HG03175 (cell line): ENCODE measurements around the gene NCAN.
"Not testable (repeated sequence)": the region's sequence is repeated elsewhere in the genome, so short reads cannot be mapped to it uniquely, and the experiment has no call there.

Experiments
- ATAC-seq: cut with Tn5 transposase; IDR thresholded peaks from one replicate; pipeline ENCODE4 v1.9.1; 2021; ENCODE audit warnings: mild to moderate bottlenecking, moderate library complexity; ENCODE audit not compliant: unreplicated experiment

NCAN gene

DNA sequence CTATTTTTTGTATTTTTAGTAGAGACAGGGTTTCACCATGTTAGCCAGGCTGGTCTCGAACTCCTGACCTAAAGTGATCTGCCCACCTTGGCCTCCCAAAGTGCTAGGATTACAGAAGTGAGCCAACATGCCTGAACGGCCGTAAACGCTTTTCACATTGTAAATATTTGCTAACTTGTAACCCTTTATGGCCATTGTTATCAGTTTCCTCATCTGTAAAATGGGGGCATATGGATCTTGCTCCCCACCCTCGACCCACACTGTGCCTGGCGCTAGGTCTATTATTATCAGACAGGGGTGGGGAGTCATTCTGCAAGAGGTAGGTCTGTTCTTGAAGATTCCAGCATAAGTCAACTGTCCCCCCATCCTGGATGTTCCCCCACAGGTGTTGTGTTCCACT lies 11.9 kb downstream of the NCAN start:
- ATAC-seq, result no peak

DNA sequence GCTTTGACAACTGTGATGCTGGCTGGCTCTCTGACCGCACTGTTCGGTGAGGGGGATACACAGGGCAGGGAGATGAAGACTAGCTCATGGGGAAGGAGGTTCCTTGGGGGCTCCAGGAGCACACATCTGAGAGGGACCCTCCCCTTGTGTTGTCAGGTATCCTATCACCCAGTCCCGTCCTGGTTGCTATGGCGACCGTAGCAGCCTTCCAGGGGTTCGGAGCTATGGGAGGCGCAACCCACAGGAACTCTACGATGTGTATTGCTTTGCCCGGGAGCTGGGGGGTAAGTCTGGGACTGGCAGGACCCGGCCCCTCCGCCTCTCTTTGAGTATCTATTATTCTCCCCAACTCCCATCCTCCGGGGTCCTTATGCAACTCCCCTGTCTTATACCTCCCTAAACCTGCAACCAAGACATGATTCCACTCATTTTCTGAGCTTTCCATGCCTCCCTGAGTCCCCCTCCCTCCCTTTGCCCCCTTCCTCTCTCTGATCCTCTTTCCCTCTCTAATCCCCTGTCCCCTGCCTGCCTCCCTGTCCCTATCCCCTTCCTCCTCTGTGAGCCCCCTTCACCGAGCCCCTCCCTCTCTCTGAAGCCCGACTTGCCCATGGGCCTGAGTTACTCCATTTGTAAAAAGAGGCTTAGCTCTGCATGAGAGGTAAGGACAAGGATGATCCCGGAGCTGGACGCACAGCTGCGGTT lies 12.5 kb downstream of the NCAN start:
- ATAC-seq, result no peak

DNA sequence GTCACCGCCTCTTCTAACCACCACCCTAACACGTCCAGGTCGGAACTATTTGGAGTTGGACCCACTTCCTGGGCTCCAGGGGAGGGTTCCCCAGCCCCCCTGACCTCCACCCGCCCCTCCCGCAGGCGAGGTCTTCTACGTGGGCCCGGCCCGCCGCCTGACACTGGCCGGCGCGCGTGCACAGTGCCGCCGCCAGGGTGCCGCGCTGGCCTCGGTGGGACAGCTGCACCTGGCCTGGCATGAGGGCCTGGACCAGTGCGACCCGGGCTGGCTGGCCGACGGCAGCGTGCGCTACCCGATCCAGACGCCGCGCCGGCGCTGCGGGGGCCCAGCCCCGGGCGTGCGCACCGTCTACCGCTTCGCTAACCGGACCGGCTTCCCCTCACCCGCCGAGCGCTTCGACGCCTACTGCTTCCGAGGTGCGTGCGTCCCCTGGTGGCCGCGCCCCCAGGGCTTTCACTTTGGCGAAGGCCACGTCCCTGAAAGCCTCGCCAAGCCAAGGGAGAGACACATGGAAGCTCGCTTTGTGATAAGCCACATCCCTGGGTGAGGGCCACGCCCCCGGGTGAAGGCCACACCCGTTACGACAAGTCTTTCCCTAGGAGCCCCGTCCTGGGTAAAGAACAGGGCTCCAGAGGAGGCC lies 13.2 kb downstream of the NCAN start:
- ATAC-seq, result no peak

DNA sequence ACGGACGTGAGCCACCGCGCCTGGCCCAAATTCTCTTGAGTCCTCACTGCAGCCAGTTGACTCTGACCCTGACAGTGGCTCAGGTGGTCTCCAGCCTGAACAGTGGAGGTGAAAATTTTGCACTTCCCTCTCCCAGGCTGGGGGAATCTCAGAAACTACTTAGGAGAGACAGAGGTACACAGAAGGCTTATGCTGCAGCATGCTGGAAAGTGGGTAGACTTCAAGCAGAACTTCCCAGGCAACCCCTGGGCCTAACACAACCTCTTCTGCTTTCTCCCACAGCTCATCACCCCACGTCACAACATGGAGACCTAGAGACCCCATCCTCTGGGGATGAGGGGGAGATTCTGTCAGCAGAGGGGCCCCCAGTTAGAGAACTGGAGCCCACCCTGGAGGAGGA lies 14.4 kb downstream of the NCAN start:
- ATAC-seq, result no peak

DNA sequence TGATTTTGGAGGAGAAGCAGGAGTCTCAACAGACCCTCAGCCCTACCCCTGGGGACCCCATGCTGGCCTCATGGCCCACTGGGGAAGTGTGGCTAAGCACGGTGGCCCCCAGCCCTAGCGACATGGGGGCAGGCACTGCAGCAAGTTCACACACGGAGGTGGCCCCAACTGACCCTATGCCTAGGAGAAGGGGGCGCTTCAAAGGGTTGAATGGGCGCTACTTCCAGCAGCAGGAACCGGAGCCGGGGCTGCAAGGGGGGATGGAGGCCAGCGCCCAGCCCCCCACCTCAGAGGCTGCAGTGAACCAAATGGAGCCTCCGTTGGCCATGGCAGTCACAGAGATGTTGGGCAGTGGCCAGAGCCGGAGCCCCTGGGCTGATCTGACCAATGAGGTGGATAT lies 14.9 kb downstream of the NCAN start:
- ATAC-seq, result no peak

DNA sequence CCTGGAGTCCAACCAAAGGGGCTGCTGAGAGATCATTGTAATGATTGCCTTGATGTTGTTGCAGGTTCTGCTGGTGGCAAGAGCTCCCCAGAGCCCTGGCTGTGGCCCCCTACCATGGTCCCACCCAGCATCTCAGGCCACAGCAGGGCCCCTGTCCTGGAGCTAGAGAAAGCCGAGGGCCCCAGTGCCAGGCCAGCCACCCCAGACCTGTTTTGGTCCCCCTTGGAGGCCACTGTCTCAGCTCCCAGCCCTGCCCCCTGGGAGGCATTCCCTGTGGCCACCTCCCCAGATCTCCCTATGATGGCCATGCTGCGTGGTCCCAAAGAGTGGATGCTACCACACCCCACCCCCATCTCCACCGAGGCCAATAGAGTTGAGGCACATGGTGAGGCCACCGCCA lies 15.5 kb downstream of the NCAN start:
- no peak for ATAC-seq

DNA sequence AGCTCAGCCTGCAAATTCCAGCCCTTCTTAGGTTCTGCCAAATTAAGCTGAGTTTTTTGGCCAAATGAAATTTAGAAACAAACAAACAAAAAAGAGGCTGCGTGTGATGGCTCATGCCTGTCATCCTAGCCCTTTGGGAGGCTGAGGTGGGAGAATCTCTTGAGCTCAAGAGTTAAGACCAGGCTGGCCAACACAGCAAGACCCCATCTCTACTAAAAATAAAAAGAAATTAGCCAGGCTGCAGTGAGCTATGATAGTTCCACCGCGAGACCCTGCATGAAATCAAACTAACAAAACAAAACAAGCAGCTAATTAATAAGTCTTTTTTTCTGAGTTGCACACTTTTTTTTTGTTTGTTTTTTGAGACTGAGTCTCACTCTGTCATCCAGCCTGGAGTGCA lies 17.9 kb downstream of the NCAN start:
- no peak for ATAC-seq

DNA sequence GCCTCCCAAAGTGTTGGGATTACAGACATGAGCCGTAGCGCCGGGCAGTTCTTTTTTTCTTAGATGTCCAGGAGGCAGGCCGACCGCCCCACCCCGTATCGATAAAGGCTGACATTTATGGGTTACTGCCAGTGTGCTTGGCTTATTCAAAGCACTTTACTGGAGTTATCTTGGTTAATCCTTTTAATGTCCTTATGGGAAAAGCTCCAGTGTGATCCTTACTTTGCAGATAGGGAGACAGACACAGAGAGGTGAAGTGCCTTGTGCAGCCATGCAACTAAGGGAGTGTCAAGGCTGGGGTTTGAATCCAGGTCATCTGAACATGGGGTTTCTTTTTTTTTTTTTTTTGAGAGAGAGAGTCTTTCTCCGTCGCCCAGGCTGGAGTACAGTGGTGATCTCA lies 19.2 kb downstream of the NCAN start:
- no peak for ATAC-seq

DNA sequence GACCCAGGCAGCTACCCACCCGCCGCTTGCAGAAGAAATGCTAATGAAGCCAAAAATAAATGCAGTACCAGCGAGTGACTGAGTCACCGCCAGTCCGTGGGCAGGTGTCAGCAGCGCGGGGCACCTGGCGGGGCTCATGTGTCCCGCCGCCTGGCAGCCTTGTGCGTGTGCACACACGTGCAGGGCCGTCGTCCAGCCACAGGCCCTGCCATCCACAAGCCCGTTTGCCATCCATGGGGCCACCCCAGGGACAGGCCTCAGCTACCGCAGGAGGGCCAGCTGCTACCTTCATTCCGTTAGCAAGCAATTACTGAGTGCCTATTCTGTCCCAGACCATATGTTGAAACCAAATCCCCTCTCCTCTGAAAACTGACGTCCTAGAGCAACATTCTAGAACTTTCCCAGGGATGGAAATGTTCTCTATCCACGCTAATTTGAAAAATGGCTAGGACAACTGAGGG lies 20.5 kb downstream of the NCAN start:
- ATAC-seq, result no peak

DNA sequence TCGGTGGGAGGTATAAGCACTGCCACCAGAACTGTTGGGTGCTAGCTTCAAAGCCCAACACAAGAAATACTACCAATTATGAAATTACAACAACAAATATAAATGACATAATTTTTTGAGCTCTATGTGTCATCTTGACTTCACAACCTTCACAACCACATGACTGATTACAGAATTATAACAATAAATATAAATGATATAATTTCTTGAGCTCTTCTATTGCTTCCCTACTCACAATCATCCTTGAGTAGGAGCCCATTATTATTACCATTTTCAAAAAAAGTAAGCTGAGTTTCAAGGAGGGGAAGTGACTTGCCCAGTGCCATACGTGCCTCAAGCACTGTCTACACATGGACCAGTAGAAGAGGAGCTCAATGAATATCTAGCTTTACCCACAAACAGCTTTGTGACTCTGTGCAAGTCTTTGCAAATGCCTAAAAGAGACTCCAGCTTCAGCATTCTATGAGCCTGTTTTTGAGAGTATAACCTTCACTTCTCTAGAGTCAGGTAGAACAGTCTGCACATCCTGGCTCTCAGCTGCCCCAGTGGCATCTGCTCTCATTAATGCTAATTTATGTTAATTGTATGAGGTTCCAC lies 22.6 kb downstream of the NCAN start:
- ATAC-seq, result no peak

DNA sequence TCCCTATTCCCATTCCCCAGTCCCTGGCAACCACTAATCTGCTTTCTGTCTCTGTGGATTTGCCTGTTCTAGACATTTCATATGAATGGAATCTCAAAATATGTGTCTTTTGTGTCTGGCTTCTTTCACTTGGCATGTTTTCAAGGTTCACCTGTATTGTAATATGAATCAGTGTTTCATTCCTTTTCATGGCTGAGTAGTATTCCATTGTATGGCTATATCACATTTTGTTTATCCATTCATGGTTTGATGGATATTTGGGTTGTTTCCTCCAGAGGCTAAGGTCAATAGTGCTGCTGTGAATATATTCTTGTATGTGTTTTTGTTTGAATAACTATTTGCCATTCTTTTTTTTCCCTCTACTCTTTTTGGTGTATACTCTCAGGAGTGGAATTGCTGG lies 24.4 kb downstream of the NCAN start:
- no peak for ATAC-seq

DNA sequence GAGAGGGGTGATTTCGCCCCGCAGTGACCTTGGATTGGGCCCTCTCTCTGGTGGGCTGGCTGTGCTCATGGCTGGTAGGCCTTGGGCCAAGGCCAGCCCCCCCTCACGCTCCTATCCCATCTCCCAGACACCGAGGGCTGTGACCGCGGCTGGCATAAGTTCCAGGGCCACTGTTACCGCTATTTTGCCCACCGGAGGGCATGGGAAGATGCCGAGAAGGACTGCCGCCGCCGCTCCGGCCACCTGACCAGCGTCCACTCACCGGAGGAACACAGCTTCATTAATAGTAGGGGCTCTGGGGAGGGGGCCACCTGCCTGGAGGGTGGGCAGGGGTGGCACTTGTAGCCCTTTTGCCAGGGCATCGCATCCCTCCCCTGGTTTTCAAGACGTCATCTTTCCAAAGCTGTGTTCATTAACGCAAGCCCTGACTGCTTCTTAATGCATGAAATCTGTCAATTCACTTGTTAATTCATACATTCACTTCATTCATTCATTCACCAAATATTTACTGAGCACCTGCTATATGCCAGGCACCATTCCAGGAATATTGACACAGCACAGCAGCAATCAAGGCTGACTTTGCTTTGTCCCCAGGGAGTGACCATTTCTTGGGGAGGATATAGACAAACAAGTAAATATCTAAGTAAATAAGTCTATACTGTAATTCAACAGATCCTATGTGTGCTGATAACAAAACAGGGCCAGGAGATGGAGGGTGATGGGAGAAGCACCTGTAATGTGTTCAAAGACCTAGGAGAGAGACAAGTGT lies 26.6 kb downstream of the NCAN start:
- no peak for ATAC-seq

DNA sequence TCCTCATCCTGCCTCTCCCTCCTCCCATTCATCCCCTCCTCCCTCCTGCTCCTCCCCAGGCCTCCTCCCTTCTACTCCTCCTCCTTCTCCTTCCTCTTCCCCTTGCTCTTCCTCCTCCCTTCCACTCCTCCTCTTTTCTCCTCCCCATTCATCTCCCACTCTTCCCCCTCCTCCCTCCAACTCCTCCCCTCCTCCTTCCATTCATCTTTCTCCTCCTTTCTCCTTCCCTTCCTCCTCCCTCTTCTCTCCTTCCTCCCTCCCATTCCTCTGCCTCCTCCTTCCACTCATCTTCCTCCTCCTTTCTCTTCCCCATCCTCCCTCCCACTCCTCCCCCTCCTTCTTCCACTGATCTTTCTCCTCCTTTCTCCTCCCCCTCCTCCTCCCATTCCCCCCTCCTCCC lies 27.9 kb downstream of the NCAN start:
- no peak for ATAC-seq

DNA sequence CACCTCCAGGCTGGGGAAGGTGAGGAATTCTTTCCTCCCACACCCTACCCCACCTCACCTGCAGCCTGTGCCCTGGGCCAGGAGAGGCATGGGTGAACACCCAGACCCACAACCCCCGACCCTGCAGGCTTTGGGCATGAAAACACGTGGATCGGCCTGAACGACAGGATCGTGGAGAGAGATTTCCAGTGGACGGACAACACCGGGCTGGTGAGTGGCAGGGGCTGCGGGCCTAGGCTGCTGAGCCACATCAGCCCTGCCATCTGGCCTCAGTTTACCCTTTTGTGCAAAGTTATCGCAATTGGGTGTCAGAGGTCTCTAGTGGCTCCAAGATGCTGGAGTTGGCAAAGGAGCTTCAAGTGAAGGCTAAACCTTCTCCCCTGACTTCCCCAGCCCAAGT lies 28.7 kb downstream of the NCAN start:
- no peak for ATAC-seq

DNA sequence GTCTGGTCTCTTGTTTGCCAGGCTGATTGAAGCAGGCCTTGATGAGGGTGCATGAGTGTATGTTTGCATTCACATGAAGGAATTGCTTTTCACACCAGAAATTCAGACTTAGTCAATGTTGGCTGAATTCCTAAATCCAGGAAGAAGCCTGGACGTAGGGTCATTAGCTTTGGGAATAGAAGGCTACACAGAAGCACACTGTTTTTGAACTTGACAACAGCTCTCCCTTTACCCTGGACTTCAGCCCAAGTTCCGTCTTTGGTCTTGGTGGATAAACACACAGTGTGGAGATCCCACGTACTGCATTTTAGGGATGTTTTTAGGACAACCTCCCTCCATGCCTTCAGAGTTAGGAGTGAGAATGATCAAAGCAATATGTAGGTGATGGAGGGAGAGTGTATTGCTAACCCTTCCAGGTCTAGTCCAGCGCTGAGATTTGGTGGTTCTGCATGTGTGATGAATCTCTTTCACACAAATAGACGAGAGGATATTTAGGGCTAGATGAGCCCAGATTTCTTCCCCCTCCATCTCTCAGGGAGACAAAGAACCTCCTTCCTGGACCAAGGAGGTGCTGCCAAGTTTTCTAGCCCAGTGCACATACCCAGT lies 38.5 kb downstream of the NCAN start:
- no peak for ATAC-seq

DNA sequence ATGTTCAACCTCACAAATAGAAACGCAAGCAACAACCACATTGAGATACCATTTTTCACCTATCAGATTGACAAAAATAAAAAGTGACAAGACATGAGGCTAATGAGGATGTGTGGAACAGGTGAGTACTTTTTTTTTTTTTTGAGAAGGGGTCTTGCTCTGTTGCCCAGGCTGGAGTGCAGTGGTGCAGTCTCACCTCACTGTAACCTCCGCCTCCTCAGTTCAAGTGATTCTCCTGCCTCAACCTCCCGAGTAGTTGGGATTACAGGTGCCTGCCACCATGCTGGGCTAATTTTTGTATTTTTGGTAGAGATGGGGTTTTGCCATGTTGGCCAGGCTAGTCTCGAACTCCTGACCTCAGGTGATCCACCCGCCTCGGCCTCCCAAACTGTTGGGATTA lies 41.7 kb downstream of the NCAN start:
- ATAC-seq, result not testable (repeated sequence)

DNA sequence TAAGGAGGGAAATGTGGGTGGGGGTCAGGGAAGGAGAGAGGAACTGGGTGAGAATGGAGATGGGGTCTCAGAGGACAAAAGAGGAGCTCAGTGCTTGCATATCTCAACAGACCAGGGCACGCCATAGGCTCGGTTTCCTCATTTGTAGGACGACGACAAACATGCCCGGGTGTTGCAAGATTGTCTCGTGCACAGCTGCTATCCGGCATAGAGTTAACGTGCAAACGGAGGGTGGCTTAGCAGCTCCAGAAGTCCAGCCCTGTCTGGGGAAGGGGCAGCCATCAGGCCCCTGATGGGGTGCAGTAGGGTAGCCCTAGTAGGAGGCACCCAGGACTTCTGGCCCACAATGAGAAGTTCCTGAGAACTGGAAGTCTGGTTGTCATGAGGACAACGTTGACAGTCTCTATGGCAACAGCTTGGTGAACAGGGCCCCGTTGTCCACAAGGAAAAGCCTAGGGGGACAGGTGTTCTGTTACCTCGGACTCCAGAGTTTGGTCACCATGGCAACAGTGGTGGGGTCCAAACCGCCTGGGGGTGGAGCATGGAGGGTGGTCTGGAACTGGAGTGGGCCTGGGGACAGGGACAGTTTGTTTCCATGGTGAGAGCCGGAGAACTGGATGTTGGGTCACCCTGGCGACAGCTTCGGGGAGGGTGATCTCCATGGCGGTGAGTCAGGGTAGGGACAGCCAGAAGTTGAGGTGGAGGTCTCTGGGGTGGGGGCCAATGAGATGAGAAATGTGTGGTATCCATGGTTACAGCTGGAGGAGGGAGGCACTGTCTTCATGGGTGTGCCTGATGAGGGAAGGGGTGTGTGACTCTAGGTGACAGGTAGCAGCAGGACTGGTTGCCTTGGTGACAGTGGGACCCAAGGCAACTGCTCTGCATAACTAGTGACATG lies 44.6 kb downstream of the NCAN start:
- no peak for ATAC-seq

DNA sequence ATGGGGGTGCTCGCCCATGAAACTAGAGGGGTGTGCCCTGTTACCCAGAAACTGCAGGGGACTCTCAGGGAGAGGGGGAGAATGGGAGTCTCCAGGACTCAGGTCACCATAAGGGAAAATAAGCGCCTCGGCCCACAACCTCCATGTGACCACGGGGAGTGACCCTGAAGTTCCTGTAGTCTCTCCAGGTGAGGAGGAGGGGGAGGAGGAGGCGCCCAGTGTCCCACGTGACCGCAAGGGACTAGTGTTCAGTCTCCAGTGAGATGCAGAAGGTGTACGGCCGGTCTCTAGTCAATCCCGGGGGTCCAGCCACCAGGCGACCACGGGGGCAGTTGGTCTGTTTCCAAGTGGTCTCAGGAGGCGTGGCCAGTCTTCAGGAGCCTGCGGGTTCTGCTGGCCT lies 45.4 kb downstream of the NCAN start:
- no peak for ATAC-seq

DNA sequence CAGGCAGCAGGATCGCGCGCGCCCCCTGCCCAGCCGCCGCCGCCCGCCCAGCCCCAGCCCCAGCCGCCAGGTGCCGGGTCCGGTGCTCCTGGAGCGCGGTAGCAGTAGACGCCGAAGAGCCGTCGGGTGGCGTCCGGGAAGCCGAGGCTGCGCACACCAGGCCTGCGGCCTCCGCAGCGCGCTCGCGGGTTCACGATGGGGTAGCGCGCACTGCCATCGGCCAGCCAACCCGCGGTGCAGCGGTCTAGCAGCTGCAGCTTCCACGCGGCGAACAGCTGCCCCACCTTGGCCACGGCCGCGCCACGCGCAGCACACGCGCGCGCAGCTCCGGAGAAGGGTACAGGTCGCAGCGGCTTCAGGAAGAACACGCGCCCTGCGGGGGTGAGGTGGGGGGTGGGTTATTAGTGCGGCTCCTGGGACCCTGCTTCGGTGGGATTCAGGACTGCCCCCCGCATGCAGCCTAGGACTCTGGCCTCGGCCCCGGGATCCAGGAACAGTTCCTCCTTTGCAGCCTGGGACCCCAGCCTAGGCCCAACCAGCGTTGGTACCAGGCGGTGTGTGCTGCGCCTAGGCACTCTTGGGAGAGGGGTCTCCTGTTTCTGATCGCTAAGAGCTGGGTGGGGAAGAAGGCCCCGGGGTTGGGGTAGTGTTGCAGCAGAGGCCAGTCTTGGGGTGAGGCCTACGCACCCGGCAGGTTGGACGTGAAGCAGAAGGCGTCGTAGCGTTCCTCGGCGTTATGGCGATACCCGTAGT lies 46.3 kb downstream of the NCAN start:
- no peak for ATAC-seq
